ENCODE data around the gene COL12A1. TPM values are rescaled to one million over a fixed set of nuclear protein-coding genes. Genes with fewer than 3 reads are reported as not detected.

The COL12A1 gene
- total and polyA plus RNA-seq, 8 donors: 1.2 to 19.3 (median 3.5) TPM

DNA sequence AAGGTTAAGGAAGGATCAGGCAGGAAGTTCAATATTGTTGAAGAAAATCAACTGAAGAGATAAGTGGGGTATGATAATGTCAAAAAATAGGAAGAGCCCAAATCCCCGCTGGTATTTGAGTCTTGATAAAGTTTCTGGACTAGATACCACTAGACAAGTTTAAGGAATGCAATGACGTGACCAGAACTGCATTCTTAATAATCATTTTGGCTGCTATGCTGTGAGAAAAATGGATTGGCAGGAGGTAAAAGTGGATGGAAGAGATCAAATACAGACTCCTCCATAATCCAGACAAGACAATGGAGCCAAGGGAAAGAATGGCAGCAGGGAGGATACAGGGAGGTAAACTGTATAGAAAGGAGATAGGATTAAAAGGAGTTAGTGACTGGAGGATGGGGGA lies 128.2 kb downstream of the COL12A1 start:
- Histone ChIP-seq H3K27ac (no peak overlapping the region), H3K4me3 (no peak overlapping the region), H3K9me3 (no peaks in the 10 kb centered on the region), H3K36me3 (no peaks in the 10 kb centered on the region), H3K4me1 (no peaks in the 10 kb centered on the region), H3K27me3 (no peaks in the 10 kb centered on the region)
- TF ChIP-seq, protein P1, sequence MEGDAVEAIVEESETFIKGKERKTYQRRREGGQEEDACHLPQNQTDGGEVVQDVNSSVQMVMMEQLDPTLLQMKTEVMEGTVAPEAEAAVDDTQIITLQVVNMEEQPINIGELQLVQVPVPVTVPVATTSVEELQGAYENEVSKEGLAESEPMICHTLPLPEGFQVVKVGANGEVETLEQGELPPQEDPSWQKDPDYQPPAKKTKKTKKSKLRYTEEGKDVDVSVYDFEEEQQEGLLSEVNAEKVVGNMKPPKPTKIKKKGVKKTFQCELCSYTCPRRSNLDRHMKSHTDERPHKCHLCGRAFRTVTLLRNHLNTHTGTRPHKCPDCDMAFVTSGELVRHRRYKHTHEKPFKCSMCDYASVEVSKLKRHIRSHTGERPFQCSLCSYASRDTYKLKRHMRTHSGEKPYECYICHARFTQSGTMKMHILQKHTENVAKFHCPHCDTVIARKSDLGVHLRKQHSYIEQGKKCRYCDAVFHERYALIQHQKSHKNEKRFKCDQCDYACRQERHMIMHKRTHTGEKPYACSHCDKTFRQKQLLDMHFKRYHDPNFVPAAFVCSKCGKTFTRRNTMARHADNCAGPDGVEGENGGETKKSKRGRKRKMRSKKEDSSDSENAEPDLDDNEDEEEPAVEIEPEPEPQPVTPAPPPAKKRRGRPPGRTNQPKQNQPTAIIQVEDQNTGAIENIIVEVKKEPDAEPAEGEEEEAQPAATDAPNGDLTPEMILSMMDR (IDR thresholded peaks at IDR 0.05): no peak
- 46 to 59% methylated on average over 2 of the region's 2 CpGs for WGBS, 2 donors
- ATAC-seq: no peak
- FAIRE-seq: no peak
- no peak for DNase-seq
- intact Hi-C loops (cut with DNase I): no loop called here

DNA sequence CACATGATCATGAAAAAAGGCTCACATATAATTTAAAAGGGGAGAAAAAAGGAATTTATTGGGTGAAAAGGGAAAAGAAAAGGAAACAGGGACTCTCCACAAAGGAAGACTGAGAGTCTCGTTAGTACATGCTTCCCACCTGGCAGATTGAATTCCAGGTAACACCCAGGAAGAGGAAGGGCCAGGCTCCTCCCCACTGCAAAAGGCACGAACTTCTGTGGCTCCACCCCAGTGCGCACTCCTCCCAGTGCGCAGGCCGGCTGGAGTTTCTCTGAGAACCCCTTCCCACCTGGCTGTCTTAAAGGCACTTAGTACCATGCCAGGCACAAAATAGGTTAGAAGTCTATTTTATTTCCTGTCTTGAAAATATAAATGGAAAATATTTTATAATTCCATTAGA lies 129.8 kb downstream of the COL12A1 start:
- WGBS, 2 donors: 89 to 92% methylated on average over 5 of the region's 5 CpGs
- FAIRE-seq (no peak), ATAC-seq (no peak), DNase-seq (no peak)
- Histone ChIP-seq H3K27me3 (no peaks in the 10 kb centered on the region), H3K27ac (no peak overlapping the region), H3K9me3 (no peaks in the 10 kb centered on the region), H3K4me3 (no peak overlapping the region), H3K4me1 (no peaks in the 10 kb centered on the region), H3K36me3 (no peaks in the 10 kb centered on the region)
- TF ChIP-seq, protein P1 (IDR thresholded peaks at IDR 0.05): no peak
- intact Hi-C loops (cut with DNase I): no loop called here

DNA sequence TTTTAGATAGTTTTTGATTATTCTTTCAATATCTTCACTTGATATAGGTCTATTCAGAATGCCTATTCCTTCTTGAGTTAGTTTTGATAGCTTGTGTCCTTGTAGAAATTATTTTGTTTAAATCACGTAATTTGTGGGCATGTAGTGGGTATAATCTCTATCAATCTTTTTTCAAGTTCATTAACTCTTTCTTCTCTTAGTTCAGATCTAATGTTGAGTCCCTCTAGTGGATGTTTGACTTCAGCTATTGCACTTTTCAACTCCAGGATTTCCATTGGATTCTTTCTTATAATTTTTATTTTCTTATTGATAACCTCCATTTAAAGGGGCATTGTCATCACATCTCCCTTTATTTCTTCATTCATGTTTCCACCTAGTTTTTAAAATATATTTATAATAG lies 135.6 kb downstream of the COL12A1 start:
- Histone ChIP-seq H3K36me3 (no peaks in the 10 kb centered on the region), H3K9me3 (no peaks in the 10 kb centered on the region), H3K4me3 (no peak overlapping the region), H3K4me1 (no peaks in the 10 kb centered on the region), H3K27me3 (no peaks in the 10 kb centered on the region), H3K27ac (no peak overlapping the region)
- intact Hi-C loops (cut with DNase I): no loop called here
- no peak for ATAC-seq
- WGBS, 2 donors: 77 to 88% methylated on average over 1 of the region's 1 CpG
- no peak for FAIRE-seq
- no peak for DNase-seq
- TF ChIP-seq, protein P1 (IDR thresholded peaks at IDR 0.05): no peak

DNA sequence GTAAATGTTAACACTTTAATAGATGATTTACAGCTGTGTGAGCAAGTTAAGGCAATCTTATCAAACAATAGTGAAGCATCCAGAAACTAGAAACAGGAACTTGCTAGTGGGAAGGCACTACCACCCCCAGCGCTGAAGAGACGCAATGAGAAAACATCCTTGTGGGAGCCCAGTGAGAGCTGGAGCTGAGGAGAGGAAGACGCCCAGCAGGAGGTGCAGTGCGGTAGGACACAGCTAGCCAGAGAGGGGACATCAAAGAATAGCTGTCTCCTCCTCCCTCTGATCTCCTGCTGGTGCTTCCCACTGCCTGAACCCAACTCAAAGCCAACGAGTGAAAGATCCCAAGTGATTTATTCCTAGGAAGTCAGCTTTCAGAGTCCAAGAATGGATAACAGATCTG lies 140.3 kb downstream of the COL12A1 start:
- 38 to 42% methylated on average over 5 of the region's 5 CpGs for WGBS, 2 donors

DNA sequence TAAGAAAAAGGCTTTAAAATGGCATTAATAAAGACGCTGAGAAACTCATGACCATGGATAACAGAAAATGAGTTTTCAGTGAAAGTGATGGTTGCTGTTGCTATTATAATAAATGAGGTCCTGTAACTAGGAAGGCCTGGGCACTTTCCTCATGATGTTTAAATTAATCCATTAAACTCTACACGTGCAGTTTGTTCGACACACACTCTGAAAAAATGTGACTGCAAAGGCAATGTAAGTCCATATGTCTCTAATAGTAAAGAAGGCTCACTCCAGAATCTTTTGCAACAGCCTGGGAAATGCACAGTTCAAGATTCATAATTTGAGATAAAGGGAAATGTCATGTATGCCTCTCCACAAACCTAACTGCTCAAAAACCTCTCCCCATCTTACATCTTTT lies 153.4 kb downstream of the COL12A1 start:
- intact Hi-C loops (cut with DNase I): no loop called here
- 63 to 65% methylated on average over 3 of the region's 3 CpGs for WGBS, 2 donors

More for the DNA sequence above, 140.3 kb downstream of the COL12A1 start:
- Histone ChIP-seq H3K9me3 (no peaks in the 10 kb centered on the region), H3K4me3 (no peak overlapping the region), H3K4me1 (no peaks in the 10 kb centered on the region), H3K36me3 (no peaks in the 10 kb centered on the region), H3K27ac (no peak overlapping the region), H3K27me3 (no peaks in the 10 kb centered on the region)
- FAIRE-seq (no peak), ATAC-seq (no peak), DNase-seq (no peak)
- TF ChIP-seq, protein P1 (IDR thresholded peaks at IDR 0.05): no peak
- intact Hi-C loops (cut with DNase I): no loop called here

More for the DNA sequence above, 153.4 kb downstream of the COL12A1 start:
- Histone ChIP-seq H3K36me3 (no peaks in the 10 kb centered on the region), H3K4me3 (no peak overlapping the region), H3K4me1 (no peaks in the 10 kb centered on the region), H3K27me3 (no peaks in the 10 kb centered on the region), H3K27ac (no peak overlapping the region), H3K9me3 (no peaks in the 10 kb centered on the region)
- ATAC-seq: no peak
- no peak for DNase-seq
- FAIRE-seq: no peak
- TF ChIP-seq, protein P1 (IDR thresholded peaks at IDR 0.05): no peak
